HCT116 (cell line): Measurements from ENCODE around the gene TMUB1. TPM values are rescaled to one million over a fixed set of nuclear protein-coding genes. Genes with fewer than 3 reads are reported as not detected.

Experiments used
- ATAC-seq: fragments of 200-7000 bp; cut with Tn5 transposase; 2 replicates; pipeline ENCODE4 v1.9.1; 2020; ENCODE audit warnings: mild to moderate bottlenecking, moderate library complexity
- BruUV-seq: library from RNA; stranded (reverse); fragments of 400-500 nt; replicated peaks from 2 replicates; lab custom pipeline; 2021; lab: Mats Ljungman, UMichigan
- CTCF ChIA-PET: fragments of 300-600 bp; sonication (Branson Sonifier 250); formaldehyde crosslinking; loops from one replicate; lab custom pipeline; 2021; ENCODE audit warnings: antibody characterized with exemption; lab: Charles Lee
- POLR2A ChIA-PET: fragments of 300-600, 350-600 bp; sonication (Branson Sonifier 250); formaldehyde crosslinking; loops from one replicate; lab custom pipeline; 2021; ENCODE audit warnings: antibody characterized with exemption; lab: Charles Lee
- RAD21 ChIA-PET, 2 experiments: fragments of 300-600 bp; sonication (Branson Sonifier 250); formaldehyde crosslinking; loops; one replicate each; lab custom pipeline; 2023; ENCODE audit warnings: low total read pairs in 2 of 2; ENCODE audit not compliant: uncharacterized antibody in 2 of 2, unreplicated experiment in 2 of 2, low non-redundant PET in 1 of 2; lab: Charles Lee
- DNase-seq: peaks from one replicate; pipeline ENCODE4 v3.0.0-alpha.2; 2010; ENCODE audit warnings: low read depth, low spot score
- H2AFZ ChIP-seq: fragments of 200-600 bp; shearing (Covaris generic), sonication (generic); 2 replicates; pipeline ENCODE4 v1.6.1; 2017; ENCODE audit warnings: low read depth, mixed run types, mixed read lengths, antibody characterized with exemption, low read length; ENCODE audit not compliant: poor library complexity, severe bottlenecking
- H3K27ac ChIP-seq: 2 replicates; pipeline ENCODE4 v1.5.1; 2012; ENCODE audit warnings: low read depth, low read length
- H3K27me3 ChIP-seq: fragments of 200-600 bp; sonication (generic); 2 replicates; pipeline ENCODE4 v1.6.1; 2016; ENCODE audit warnings: mixed run types, low read length, mixed read lengths; ENCODE audit not compliant: insufficient read depth
- H3K36me3 ChIP-seq, 2 experiments: fragments of 200-500 bp in 1 of 2; fragments of 200-600 bp in 1 of 2; sonication (Bioruptor generic) in 1 of 2; sonication (generic) in 1 of 2; 2 replicates each; pipeline versions ENCODE4 v1.5.1 to v1.6.1; 2014 to 2016; ENCODE audit warnings: low read length in 2 of 2, inconsistent platforms in 1 of 2, mixed read lengths in 1 of 2, mixed run types in 1 of 2; ENCODE audit not compliant: insufficient read depth in 2 of 2, control insufficient read depth in 1 of 2
- H3K4me1 ChIP-seq, 2 experiments: fragments of 200-600 bp in 1 of 2; sonication (generic) in 1 of 2; 2 replicates each; pipeline versions ENCODE4 v1.5.1 to v1.6.1; 2012 to 2017; ENCODE audit warnings: low read length in 2 of 2, inconsistent platforms in 1 of 2, mild to moderate bottlenecking in 1 of 2, mixed read lengths in 1 of 2, mixed run types in 1 of 2, moderate library complexity in 1 of 2; ENCODE audit not compliant: insufficient read depth in 2 of 2, control insufficient read depth in 1 of 2
- H3K4me2 ChIP-seq: fragments of 200-600 bp; sonication (generic); 2 replicates; pipeline ENCODE4 v1.6.1; 2017; ENCODE audit warnings: mixed run types, low read length, mixed read lengths
- H3K4me3 ChIP-seq, 2 experiments: fragments of 200-600 bp in 1 of 2; sonication (generic) in 1 of 2; replicated peaks in 1 of 2; 2 replicates each; pipeline ENCODE4 v1.5.1; 2011 to 2016; ENCODE audit warnings: low read length in 2 of 2, control low read depth in 1 of 2, low read depth in 1 of 2, mild to moderate bottlenecking in 1 of 2, mixed read lengths in 1 of 2, mixed run types in 1 of 2
- H3K79me2 ChIP-seq: fragments of 200-600 bp; sonication (generic); 2 replicates; pipeline ENCODE4 v1.6.1; 2017; ENCODE audit warnings: mild to moderate bottlenecking, mixed run types, low read length, moderate library complexity, mixed read lengths; ENCODE audit not compliant: insufficient read depth
- H3K9ac ChIP-seq: fragments of 200-600 bp; sonication (generic); 2 replicates; pipeline ENCODE4 v1.6.1; 2016; ENCODE audit warnings: low read length, mixed read lengths
- H3K9me2 ChIP-seq: fragments of 200-600 bp; sonication (generic), shearing (Covaris generic); 2 replicates; pipeline ENCODE4 v1.6.1; 2017; ENCODE audit warnings: mixed run types, mild to moderate bottlenecking, moderate library complexity; ENCODE audit not compliant: insufficient read depth
- H3K9me3 ChIP-seq, 2 experiments: fragments of 200-500 bp in 1 of 2; fragments of 200-600 bp in 1 of 2; sonication (Bioruptor generic) in 1 of 2; sonication (generic) in 1 of 2; 2 replicates each; pipeline ENCODE4 v1.6.1; 2014 to 2017; ENCODE audit warnings: low read length in 2 of 2, mixed read lengths in 2 of 2, inconsistent platforms in 1 of 2, low read depth in 1 of 2, mild to moderate bottlenecking in 1 of 2, mixed run types in 1 of 2, moderate library complexity in 1 of 2; ENCODE audit not compliant: control insufficient read depth in 1 of 2, insufficient read depth in 1 of 2
- H4K20me1 ChIP-seq: fragments of 200-600 bp; sonication (generic), shearing (Covaris generic); 2 replicates; pipeline ENCODE4 v1.6.1; 2017; ENCODE audit warnings: mixed run types, mild to moderate bottlenecking, moderate library complexity; ENCODE audit not compliant: insufficient read depth
- EZH2 ChIP-seq: fragments of 200-600 bp; sonication (generic); IDR thresholded peaks from 2 replicates; pipeline ENCODE4 v1.6.1; 2017; ENCODE audit warnings: antibody characterized with exemption, mixed run types
- EZH2phosphoT487 ChIP-seq: fragments of 200-600 bp; IDR thresholded peaks from 2 replicates; pipeline ENCODE4 v1.6.1; 2018; ENCODE audit warnings: antibody characterized with exemption, borderline replicate concordance
- JUND ChIP-seq: IDR thresholded peaks from 2 replicates; pipeline ENCODE4 v1.6.1; 2012
- MAX ChIP-seq: IDR thresholded peaks from 2 replicates; pipeline ENCODE4 v1.6.1; 2012
- POLR2AphosphoS5 ChIP-seq: IDR thresholded peaks from 2 replicates; pipeline ENCODE4 v1.6.1; 2011; ENCODE audit warnings: mild to moderate bottlenecking, low read depth, low read length, moderate library complexity
- REST ChIP-seq: IDR thresholded peaks from 2 replicates; pipeline ENCODE4 v1.6.1; 2012; ENCODE audit warnings: low read depth
- TCF7L2 ChIP-seq: IDR thresholded peaks from 2 replicates; pipeline ENCODE4 v1.7.0; 2011; ENCODE audit warnings: borderline replicate concordance, inconsistent platforms; ENCODE audit not compliant: insufficient read depth, insufficient read length; ENCODE audit errors: extremely low read depth
- intact Hi-C: fragments of 100-400 bp; cut with micrococcal nuclease; formaldehyde crosslinking; loops from 2 replicates; pipeline ENCODE4 v1.10.0; 2022
- total RNA-seq: library from RNA; stranded (reverse); gene quantifications from one replicate; pipeline ENCODE4 v1.2.1, GENCODE V29; 2021; ENCODE audit not compliant: unreplicated experiment

The TMUB1 gene
- total RNA-seq, 1 experiment from 2014 or later = 75.8 TPM

- 0 out of 2 replicates have a peak, but pooled peaks have one; percentile 17 for TF ChIP-seq POLR2AphosphoS5
- no peak for TF ChIP-seq EZH2phosphoT487
- BruUV-seq = no TSS peak
- H3K4me1 ChIP-seq = peaks cover 28 to 63% of the 10 kb centered on the region in 2 experiments
- no peak overlapping the region for H2AFZ ChIP-seq
- no peak overlapping the region; the same call in 1 of the 2 replicates for H3K4me2 ChIP-seq
- no peak for DNase-seq
- H3K27ac ChIP-seq = peak overlapping the region; percentile 17; the same call in 1 of the 2 replicates
- POLR2A ChIA-PET = interaction anchor here (0.6 to 1.3 kb wide), 2 partner anchors 16 to 331 kb away, joined by 3 to 4 read pairs; no protein-coding TSS in a partner anchor
- H3K9me3 ChIP-seq = no peaks in the 10 kb centered on the region
- intact Hi-C loops = loop anchor here (5.0 kb wide), 2 partner anchors 83 to 333 kb away; partner anchors contain the start of gene ABCB8
- CTCF ChIA-PET = interaction anchor here (0.9 to 4.5 kb wide), 15 partner anchors 14 to 212 kb away, joined by 3 to 25 read pairs (median 5); partner anchors contain the start of genes ABCB8, ATG9B, FASTK and GBX1
- no peaks in the 10 kb centered on the region for H3K27me3 ChIP-seq
- H3K9ac ChIP-seq = no peak overlapping the region
- H3K79me2 ChIP-seq = peaks cover 72% of the 10 kb centered on the region
- H3K9me2 ChIP-seq = no peaks in the 10 kb centered on the region
- no peak for ATAC-seq
- no peaks in the 10 kb centered on the region for H3K36me3 ChIP-seq
- RAD21 ChIA-PET = interaction anchor here (0.5 to 1.3 kb wide), 5 partner anchors 25 to 205 kb away, joined by 3 read pairs; partner anchors contain the start of gene AGAP3 (in 1 of the 2)
- H3K4me3 ChIP-seq = no peak overlapping the region
- H4K20me1 ChIP-seq = no peaks in the 10 kb centered on the region; the same call in 1 of the 2 replicates
These were observed 27.1 kb upstream of the TMUB1 start for GRCh38 chr7:151110236-151110940.

GRCh38 chr7:151109094-151110048, 26.1 kb upstream of the TMUB1 start:
- no peak overlapping the region for H3K4me3 ChIP-seq
- RAD21 ChIA-PET = interaction anchor here in 1 of 2 experiments (1.3 kb wide), 1 partner anchor 100 kb away, joined by 3 read pairs; no protein-coding TSS in a partner anchor
- no peak overlapping the region for H3K4me2 ChIP-seq
- CTCF ChIA-PET = interaction anchor here (0.6 to 4.5 kb wide), 9 partner anchors 11 to 149 kb away, joined by 3 to 25 read pairs (median 4); partner anchors contain the start of gene ABCB8
- no peak for ATAC-seq
- no peak overlapping the region for H2AFZ ChIP-seq
- no TSS peak for BruUV-seq
- intact Hi-C loops = loop anchor here (5.0 kb wide), 2 partner anchors 82 to 332 kb away; partner anchors contain the start of gene ABCB8
- POLR2A ChIA-PET = interaction anchor here (1.3 kb wide), 1 partner anchor 15 kb away, joined by 4 read pairs; no protein-coding TSS in a partner anchor
- no peaks in the 10 kb centered on the region for H3K27me3 ChIP-seq
- no peak overlapping the region for H3K9ac ChIP-seq
- DNase-seq = no peak
- no peaks in the 10 kb centered on the region for H3K9me3 ChIP-seq
- H3K79me2 ChIP-seq = peaks cover 81% of the 10 kb centered on the region
- H3K36me3 ChIP-seq = peaks cover 0 to 2% of the 10 kb centered on the region in 2 experiments; a peak in 1 of 4 replicates
- no peaks in the 10 kb centered on the region for H3K9me2 ChIP-seq
- peaks cover 28 to 62% of the 10 kb centered on the region in 2 experiments for H3K4me1 ChIP-seq
- H3K27ac ChIP-seq = no peak overlapping the region
- no peaks in the 10 kb centered on the region; the same call in 1 of the 2 replicates for H4K20me1 ChIP-seq
- TF ChIP-seq MAX = no peak
- no peak for TF ChIP-seq EZH2
- TF ChIP-seq JUND = no peak
- TF ChIP-seq TCF7L2 = no peak
- TF ChIP-seq REST = no peak
